Hepatocyte (in vitro differentiated cells): ENCODE measurements around the gene PYCR2.
"Not testable (repeated sequence)": the region's sequence is repeated elsewhere in the genome, so short reads cannot be mapped to it uniquely, and the experiment has no call there.

Experiments
- CTCF ChIP-seq: fragments of 200-600 bp; sonication (generic); IDR thresholded peaks from 2 replicates; pipeline ENCODE4 v1.5.1; 2016; ENCODE audit warnings: antibody characterized with exemption, mild to moderate bottlenecking; ENCODE audit not compliant: poor library complexity
- EZH2 ChIP-seq: fragments of 200-600 bp; sonication (generic); IDR thresholded peaks from 2 replicates; pipeline ENCODE4 v1.6.1; 2016; ENCODE audit warnings: antibody characterized with exemption, mild to moderate bottlenecking, borderline replicate concordance
- EZH2phosphoT487 ChIP-seq: fragments of 200-600 bp; sonication (generic); IDR thresholded peaks from one replicate; pipeline ENCODE4 v1.6.1; 2018; ENCODE audit warnings: antibody characterized with exemption, mild to moderate bottlenecking, low read depth, moderate library complexity; ENCODE audit not compliant: unreplicated experiment, severe bottlenecking

DNA sequence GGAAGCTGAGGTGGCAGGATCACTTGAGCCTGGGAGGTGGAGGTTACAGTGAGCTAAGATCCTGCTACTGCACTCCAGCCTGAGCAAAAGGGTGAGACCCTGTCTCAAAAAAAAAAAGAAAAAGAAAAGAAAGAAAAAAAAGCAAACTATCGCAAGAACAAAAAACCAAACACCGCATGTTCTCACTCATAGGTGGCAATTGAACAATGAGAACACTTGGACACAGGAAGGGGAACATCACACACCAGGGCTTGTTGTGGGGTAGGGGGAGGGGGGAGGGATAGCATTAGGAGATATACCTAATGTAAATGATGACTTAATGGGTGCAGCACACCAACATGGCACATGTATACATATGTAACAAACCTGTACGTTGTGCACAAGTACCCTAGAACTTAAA is 5.4 kb upstream of the PYCR2 start:
- not testable (repeated sequence) for TF ChIP-seq CTCF, EZH2, EZH2phosphoT487
